Activated CD4-positive, alpha-beta memory T cell treated with anti-CD3 and anti-CD28 coated beads for 36 hours (primary cell): ENCODE measurements around the gene PRTN3. TPM values are rescaled to one million over a fixed set of nuclear protein-coding genes. Genes with fewer than 3 reads are reported as not detected.
"Not testable (repeated sequence)": the region's sequence is repeated elsewhere in the genome, so short reads cannot be mapped to it uniquely, and the experiment has no call there.

Source experiments
- CTCF ChIA-PET: fragments of 350-600 bp; sonication (Branson Sonifier 250); formaldehyde crosslinking; loops from one replicate; lab custom pipeline; 2021; ENCODE audit warnings: antibody characterized with exemption, inconsistent platforms; lab: Charles Lee
- POLR2A ChIA-PET: fragments of 350-600 bp; sonication (Branson Sonifier 250); formaldehyde crosslinking; loops from one replicate; lab custom pipeline; 2021; ENCODE audit warnings: antibody characterized with exemption; lab: Charles Lee
- DNase-seq: peaks from one replicate; pipeline ENCODE4 v3.0.0-alpha.2; 2020
- H3K27ac Mint-ChIP-seq: one replicate; pipeline ENCODE4 v1.8.0; 2021; ENCODE audit warnings: mixed read lengths
- H3K27me3 Mint-ChIP-seq: one replicate; pipeline ENCODE4 v1.8.0; 2021; ENCODE audit warnings: mixed read lengths
- H3K36me3 Mint-ChIP-seq: one replicate; pipeline ENCODE4 v1.8.0; 2021; ENCODE audit warnings: mixed read lengths
- H3K4me1 Mint-ChIP-seq: one replicate; pipeline ENCODE4 v1.8.0; 2021; ENCODE audit warnings: low read depth, mixed read lengths
- H3K4me3 Mint-ChIP-seq: one replicate; pipeline ENCODE4 v1.8.0; 2021; ENCODE audit warnings: mild to moderate bottlenecking, mixed read lengths
- H3K9me3 Mint-ChIP-seq: one replicate; pipeline ENCODE4 v1.8.0; 2021; ENCODE audit warnings: mixed read lengths
- intact Hi-C: fragments of 100-400 bp; cut with micrococcal nuclease; formaldehyde crosslinking; loops from one replicate; pipeline ENCODE4 v1.15.1; 2023
- total RNA-seq, 2 experiments: library from RNA; stranded (reverse); gene quantifications; one replicate each; pipeline ENCODE4 v1.2.3, GENCODE V29; 2021

PRTN3 gene
- total RNA-seq, 2 experiments from 2014 or later: not detected

DNA sequence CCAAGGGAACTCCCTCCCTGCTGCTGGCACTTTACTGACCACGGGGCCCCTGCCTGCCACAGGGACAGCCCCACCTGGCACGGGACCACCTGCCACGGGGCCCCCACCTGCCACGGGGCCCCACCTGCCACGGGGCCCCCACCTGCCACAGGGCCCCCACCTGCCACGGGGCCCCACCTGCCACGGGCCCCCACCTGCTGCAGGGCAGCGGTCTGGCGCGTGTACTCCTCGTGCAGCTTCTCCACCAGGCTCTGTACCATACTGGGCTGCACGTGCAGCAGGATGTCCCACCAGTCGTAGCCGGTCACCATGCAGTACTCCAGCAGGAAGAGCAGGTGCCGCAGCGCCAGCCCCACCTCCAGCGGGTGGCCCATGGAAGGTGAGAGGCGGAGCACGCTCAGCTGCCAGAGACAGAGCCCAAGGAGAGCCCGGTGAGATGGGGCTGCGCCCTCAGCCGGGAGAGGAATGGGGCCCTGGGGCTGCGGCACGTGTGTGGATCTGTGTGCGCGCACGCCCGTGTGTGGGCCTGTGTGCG is 36.0 kb downstream of the PRTN3 start:
- peaks cover 4% of the 10 kb centered on the region for H3K36me3 Mint-ChIP-seq
- no peak overlapping the region for H3K4me3 Mint-ChIP-seq
- no peak for DNase-seq
- ChIA-PET POLR2A (no interaction called here), CTCF (no interaction called here)
- H3K27me3 Mint-ChIP-seq: no peaks in the 10 kb centered on the region
- no peaks in the 10 kb centered on the region for H3K9me3 Mint-ChIP-seq
- no peak overlapping the region for H3K27ac Mint-ChIP-seq
- intact Hi-C loops: no loop called here
- H3K4me1 Mint-ChIP-seq: peaks cover 8% of the 10 kb centered on the region

DNA sequence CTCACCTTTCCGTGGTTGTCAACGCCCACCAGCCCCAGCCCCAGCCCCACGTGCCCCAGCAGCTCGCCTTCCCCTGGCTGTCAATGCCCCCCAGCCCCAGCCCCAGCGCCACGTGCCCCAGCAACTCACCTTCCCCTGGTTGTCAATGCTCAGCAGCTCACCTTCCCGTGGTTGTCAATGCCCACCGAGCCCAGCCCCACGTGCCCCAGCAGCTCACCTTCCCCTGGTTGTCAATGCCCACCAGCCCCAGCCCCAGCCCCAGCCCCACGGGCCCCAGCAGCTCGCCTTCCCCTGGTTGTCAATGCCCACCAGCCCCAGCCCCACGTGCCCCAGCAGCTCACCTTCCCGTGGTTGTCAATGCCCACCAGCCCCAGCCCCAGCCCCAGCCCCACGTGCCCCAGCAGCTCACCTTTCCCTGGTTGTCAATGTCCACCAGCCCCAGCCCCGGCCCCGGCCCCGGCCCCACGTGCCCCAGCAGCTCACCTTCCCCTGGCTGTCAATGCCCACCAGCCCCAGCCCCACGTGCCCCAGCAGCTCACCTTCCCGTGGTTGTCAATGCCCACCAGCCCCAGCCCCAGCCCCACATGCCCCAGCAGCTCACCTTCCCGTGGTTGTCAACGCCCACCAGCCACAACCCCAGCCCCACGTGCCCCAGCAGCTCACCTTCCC is 37.3 kb downstream of the PRTN3 start:
- intact Hi-C loops, DNase-seq, H3K4me1 Mint-ChIP-seq, H3K4me3 Mint-ChIP-seq, H3K27me3 Mint-ChIP-seq, H3K36me3 Mint-ChIP-seq, H3K9me3 Mint-ChIP-seq, H3K27ac Mint-ChIP-seq: not testable (repeated sequence)
- POLR2A ChIA-PET: interaction anchor here (1.3 kb wide), 1 partner anchor 107 kb away, joined by 3 read pairs; no protein-coding TSS in a partner anchor
- CTCF ChIA-PET: interaction anchor here (1.5 kb wide), 1 partner anchor 15 kb away, joined by 5 read pairs; no protein-coding TSS in a partner anchor

DNA sequence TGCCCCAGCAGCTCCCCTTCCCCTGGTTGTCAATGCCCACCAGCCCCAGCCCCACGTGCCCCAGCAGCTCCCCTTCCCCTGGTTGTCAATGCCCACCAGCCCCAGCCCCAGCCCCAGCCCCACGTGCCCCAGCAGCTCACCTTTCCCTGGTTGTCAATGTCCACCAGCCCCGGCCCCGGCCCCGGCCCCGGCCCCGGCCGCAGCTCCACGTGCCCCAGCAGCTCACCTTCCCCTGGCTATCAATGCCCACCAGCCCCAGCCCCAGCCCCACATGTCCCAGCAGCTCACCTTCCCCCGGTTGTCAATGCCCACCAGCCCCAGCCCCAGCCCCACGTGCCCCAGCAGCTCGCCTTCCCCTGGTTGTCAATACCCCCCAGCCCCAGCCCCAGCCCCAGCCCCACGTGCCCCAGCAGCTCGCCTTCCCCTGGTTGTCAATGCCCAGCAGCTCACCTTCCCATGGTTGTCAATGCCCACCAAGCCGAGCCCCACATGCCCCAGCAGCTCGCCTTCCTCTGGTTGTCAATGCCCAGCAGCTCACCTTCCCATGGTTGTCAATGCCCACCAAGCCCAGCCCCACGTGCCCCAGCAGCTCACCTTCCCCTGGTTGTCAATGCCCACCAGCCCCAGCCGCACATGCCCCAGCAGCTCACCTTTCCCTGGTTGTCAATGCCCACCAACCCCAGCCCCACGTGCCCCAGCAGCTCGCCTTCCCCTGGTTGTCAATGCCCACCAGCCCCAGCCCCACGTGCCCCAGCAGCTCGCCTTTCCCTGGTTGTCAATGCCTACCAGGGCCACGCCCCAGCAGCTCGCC is 38.2 kb downstream of the PRTN3 start:
- intact Hi-C loops, H3K4me3 Mint-ChIP-seq, H3K4me1 Mint-ChIP-seq, H3K27me3 Mint-ChIP-seq, H3K36me3 Mint-ChIP-seq, H3K9me3 Mint-ChIP-seq, DNase-seq, H3K27ac Mint-ChIP-seq: not testable (repeated sequence)
- ChIA-PET CTCF (interaction anchor here (0.6 to 1.5 kb wide), 4 partner anchors 16 to 625 kb away, joined by 3 to 5 read pairs (median 3); no protein-coding TSS in a partner anchor), POLR2A (interaction anchor here (1.3 kb wide), 1 partner anchor 106 kb away, joined by 3 read pairs; no protein-coding TSS in a partner anchor)

DNA sequence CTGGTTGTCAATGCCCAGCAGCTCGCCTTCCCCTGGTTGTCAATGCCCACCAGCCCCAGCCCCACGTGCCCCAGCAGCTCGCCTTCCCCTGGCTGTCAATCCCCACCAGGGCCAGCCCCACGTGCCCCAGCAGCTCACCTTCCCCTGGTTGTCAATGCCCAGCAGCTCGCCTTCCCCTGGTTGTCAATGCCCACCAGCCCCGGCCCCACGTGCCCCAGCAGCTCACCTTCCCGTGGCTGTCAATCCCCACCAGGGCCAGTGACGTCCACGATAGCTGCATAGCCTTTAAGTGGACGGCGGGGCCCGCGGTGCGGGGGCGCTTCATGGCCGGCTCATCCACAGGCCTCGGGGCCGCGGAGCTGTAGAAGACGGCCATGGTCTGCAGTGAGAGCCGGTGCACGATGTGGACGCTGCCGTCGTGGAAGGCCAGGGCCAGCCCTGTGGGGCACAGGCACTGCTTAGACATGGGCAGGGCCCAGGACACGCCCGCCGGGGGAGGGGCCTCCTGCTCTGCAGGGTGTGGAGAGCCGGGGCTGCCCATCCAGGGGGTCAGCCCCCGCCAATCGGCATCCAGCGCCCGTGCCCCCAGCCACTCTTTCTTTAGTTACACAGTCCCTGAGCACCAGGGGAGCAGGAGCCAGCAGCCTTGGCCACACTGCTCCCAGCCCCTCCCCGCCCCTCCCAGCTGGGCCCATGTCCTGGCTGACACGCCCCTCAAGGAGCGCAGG is 39.1 kb downstream of the PRTN3 start:
- ChIA-PET POLR2A (interaction anchor here (1.3 kb wide), 1 partner anchor 105 kb away, joined by 3 read pairs; no protein-coding TSS in a partner anchor), CTCF (interaction anchor here (1.1 to 1.5 kb wide), 2 partner anchors 17 to 25 kb away, joined by 3 to 5 read pairs; no protein-coding TSS in a partner anchor)
- no peak overlapping the region for H3K27ac Mint-ChIP-seq
- no peaks in the 10 kb centered on the region for H3K9me3 Mint-ChIP-seq
- no peak overlapping the region for H3K4me3 Mint-ChIP-seq
- no peak for DNase-seq
- no peaks in the 10 kb centered on the region for H3K27me3 Mint-ChIP-seq
- intact Hi-C loops: no loop called here
- H3K4me1 Mint-ChIP-seq: no peaks in the 10 kb centered on the region
- peaks cover 6% of the 10 kb centered on the region for H3K36me3 Mint-ChIP-seq

DNA sequence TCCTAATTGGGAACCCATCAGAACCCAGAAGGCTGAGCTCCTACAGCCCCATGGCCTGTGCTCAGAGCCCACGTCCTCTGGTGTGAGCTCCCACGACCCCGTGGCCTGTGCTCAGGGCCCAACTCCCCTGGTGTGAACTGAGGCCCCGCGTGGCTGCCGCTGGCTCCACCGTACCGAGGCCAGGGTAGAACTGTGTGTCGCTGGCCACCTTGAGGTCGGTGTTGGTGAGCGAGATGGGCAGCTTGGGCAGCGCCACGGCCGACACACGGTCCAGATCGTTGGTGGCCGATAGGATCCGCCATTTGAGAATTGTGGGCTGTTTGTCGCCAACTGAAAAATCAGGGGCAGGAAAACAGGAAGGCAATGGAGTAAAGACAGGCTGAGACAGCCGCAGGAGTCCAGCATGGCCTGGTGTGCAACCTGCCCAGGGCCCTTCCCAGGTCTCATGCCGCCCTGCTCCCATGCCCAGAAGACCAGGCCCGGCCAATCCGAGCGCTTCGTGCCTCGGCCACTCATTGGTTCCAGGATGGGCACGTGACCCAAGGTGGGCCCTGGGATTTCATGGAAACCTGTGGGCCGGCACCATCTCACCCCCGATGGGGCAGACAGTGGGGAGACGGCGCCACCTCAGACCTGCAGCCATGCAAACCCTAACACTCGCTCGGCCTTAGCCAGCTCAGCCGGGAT is 40.7 kb downstream of the PRTN3 start:
- H3K9me3 Mint-ChIP-seq: no peaks in the 10 kb centered on the region
- CTCF ChIA-PET: no interaction called here
- H3K36me3 Mint-ChIP-seq: peaks cover 6% of the 10 kb centered on the region
- H3K4me3 Mint-ChIP-seq: no peak overlapping the region
- DNase-seq: no peak
- no peaks in the 10 kb centered on the region for H3K27me3 Mint-ChIP-seq
- intact Hi-C loops: no loop called here
- H3K27ac Mint-ChIP-seq: no peak overlapping the region
- H3K4me1 Mint-ChIP-seq: no peaks in the 10 kb centered on the region
- POLR2A ChIA-PET: no interaction called here

DNA sequence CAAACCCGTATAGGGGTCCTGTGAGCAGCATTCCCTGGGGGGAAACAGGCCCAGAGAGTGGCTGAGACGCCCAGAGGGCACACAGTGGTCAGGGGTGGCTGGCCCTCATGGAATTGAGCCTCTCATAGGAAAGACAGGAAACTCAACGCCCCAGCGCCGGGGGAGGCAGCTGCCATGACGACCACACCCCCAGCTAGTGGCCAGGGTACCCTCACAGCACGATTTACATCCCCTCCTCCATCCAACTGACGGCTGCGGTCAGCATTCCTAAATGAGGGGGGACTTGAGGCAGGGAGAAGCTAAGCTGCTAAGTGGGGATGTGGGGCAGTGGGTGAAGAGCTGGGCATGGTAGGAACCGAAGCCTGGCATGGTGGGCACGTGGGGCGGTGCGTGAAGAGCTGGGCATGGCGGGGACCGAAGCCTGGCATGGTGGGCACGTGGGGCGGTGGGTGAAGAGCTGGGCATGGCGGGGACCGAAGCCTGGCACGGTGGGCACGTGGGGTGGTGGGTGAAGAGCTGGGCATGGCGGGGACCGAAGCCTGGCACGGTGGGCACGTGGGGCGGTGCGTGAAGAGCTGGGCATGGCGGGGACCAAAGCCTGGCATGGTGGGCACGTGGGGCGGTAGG is 42.2 kb downstream of the PRTN3 start:
- Mint-ChIP-seq H3K27me3 (no peaks in the 10 kb centered on the region), H3K9me3 (no peaks in the 10 kb centered on the region), H3K36me3 (peaks cover 8% of the 10 kb centered on the region), H3K4me1 (no peaks in the 10 kb centered on the region), H3K4me3 (no peak overlapping the region), H3K27ac (no peak overlapping the region)
- DNase-seq: no peak
- CTCF ChIA-PET: no interaction called here
- intact Hi-C loops: no loop called here
- POLR2A ChIA-PET: no interaction called here

DNA sequence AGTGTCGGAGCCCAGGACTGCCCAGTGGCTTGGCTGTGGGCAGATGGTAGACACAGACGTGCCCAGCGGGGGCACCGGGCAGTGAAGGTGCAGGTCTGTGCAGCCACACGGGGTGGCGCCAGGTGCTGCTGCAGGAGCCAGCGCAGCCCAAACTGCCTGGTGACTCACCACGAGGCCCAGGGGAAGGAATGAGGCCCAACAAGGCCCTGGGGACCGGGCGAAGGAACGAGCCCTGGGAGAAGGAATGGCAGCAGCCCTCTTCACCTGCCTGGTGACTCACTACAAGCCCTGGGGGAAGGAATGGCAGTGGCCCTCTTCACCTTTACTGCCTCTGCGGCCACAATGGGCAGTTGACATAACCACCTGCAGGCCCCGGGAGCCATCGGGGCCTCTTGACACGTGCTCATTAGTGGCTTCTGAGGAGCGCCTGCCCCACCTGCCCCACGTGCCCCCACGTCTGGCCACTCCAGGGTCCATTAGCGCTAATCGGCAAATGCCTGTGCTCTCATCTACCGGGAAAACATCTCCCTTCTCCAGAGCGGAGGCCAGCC is 42.9 kb downstream of the PRTN3 start:
- Mint-ChIP-seq H3K36me3 (peaks cover 8% of the 10 kb centered on the region), H3K4me1 (no peaks in the 10 kb centered on the region), H3K27ac (no peak overlapping the region), H3K4me3 (no peak overlapping the region), H3K27me3 (no peaks in the 10 kb centered on the region), H3K9me3 (no peaks in the 10 kb centered on the region)
- POLR2A ChIA-PET: no interaction called here
- CTCF ChIA-PET: no interaction called here
- intact Hi-C loops: no loop called here
- DNase-seq: no peak

DNA sequence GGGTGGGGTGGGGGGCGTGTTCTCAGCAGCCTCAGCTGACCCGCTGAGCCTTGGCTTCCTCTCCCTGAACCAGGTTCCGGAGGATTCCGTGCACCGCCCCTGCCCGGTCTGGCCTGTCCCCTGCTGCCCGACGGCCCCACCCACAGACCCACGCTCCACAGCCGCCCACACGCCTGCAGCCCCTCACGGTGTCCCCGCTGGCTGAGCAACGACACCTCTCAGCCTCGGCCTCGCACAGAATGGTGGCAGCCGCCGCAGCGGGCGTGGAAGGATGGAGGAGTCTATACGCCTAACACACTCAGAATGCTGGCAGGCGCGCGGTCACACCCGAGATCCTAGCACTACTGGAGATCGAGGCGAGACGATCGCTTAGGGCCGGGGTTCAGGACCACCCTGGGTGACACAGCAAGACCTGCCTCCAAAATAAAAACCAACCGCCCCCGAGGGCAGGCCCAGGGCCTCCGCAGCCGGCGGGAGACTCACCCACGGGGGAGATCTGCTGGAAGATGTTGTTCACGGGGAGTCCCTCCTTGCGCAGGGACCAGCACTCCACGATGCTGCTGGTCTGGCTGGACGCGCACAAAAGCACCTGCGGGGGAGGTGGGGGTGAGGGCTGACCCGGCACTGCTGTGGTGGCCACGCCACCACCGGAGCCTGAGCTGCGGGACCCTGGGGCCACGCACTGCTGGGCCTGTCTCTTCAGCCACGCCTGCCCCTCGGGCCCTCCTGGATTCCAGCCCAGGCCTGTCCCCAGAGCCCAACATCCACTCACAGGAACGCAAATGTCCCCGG is 43.8 kb downstream of the PRTN3 start:
- no peak overlapping the region for H3K4me3 Mint-ChIP-seq
- H3K27ac Mint-ChIP-seq: no peak overlapping the region
- no peaks in the 10 kb centered on the region for H3K4me1 Mint-ChIP-seq
- peaks cover 12% of the 10 kb centered on the region for H3K36me3 Mint-ChIP-seq
- intact Hi-C loops: no loop called here
- no peaks in the 10 kb centered on the region for H3K27me3 Mint-ChIP-seq
- ChIA-PET POLR2A (no interaction called here), CTCF (no interaction called here)
- H3K9me3 Mint-ChIP-seq: no peaks in the 10 kb centered on the region
- no peak for DNase-seq

DNA sequence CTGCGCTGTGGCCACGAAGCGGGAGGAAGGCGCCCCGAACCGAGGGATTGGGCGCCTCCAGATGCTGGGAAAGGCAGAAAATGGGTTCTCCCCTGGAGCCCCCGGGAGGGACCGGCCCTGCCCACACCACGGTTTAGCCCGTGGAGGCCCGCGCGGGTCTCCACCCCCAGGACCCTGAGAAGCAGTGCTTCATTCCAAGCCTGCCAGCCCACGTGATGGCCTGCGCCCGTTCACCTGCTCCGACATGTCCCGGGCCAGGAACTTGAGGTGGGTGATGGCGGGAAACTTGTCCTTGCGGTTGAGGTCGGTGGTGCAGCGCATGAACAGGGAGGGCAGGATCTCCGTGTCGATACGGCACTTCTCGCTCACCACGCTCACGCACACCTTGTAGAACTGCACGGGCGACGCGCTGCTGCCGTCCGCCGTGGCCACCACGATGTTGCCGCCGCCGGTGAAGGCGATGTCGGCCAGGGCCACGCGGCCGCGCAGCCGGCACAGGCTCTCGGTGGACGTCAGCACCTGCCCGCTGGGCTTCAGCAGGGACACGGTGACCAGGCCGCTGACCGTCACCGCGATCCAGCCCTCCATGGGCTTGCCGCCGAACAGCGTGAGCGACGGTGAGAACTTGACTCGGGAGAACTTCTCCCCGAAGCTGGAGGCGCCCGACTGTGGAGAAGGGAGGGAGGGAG is 44.9 kb downstream of the PRTN3 start:
- CTCF ChIA-PET: no interaction called here

DNA sequence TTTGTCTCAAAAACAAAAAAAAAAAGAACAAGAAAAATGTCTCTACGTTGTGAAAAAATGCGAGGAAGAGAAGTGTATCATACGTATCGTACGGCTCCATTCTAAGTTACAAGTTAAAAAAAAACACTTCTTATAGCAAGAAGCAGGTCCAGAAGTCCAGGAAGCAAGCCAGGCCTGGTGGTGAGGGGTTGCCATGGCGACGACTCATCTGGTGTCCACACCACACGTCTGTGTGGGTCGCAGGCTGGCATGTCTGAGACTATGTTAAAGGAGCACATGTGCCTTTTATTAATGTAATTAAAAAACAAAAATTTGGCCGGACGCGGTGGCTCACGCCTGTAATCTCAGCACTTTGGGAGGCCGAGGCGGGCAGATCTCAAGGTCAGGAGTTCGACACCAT is 46.3 kb downstream of the PRTN3 start:
- peaks cover 10% of the 10 kb centered on the region for H3K36me3 Mint-ChIP-seq
- no peak overlapping the region for H3K27ac Mint-ChIP-seq
- DNase-seq: no peak
- POLR2A ChIA-PET: interaction anchor here (0.7 kb wide), 1 partner anchor 100 kb away, joined by 3 read pairs; no protein-coding TSS in a partner anchor
- intact Hi-C loops: no loop called here
- peaks cover 3% of the 10 kb centered on the region for H3K4me1 Mint-ChIP-seq
- H3K9me3 Mint-ChIP-seq: no peaks in the 10 kb centered on the region
- H3K4me3 Mint-ChIP-seq: no peak overlapping the region
- CTCF ChIA-PET: no interaction called here
- no peaks in the 10 kb centered on the region for H3K27me3 Mint-ChIP-seq

More for the DNA sequence above, 44.9 kb downstream of the PRTN3 start:
- Mint-ChIP-seq H3K9me3 (no peaks in the 10 kb centered on the region), H3K27me3 (no peaks in the 10 kb centered on the region), H3K36me3 (peaks cover 12% of the 10 kb centered on the region), H3K4me1 (no peaks in the 10 kb centered on the region), H3K27ac (no peak overlapping the region), H3K4me3 (no peak overlapping the region)
- DNase-seq: no peak
- intact Hi-C loops: no loop called here
- POLR2A ChIA-PET: no interaction called here
